Astrocyte (in vitro differentiated cells and primary cell): ENCODE data around the gene WASF2. TPM values are rescaled to one million over a fixed set of nuclear protein-coding genes. Genes with fewer than 3 reads are reported as not detected.

Source experiments
- DNase-seq: peaks from one replicate; pipeline ENCODE4 v3.0.0-alpha.2; 2010; ENCODE audit warnings: low read depth
- FAIRE-seq: peaks from 2 replicates; lab custom pipeline; 2011; peaks lifted over from hg19 to GRCh38; lab: Jason Lieb, UNC
- H2AFZ ChIP-seq: 2 replicates; pipeline ENCODE4 v1.6.0; 2012; ENCODE audit warnings: low read depth, low read length, inconsistent platforms
- H3K27ac ChIP-seq: 2 replicates; pipeline ENCODE4 v1.5.1; 2011; ENCODE audit warnings: low read depth, low read length, inconsistent platforms
- H3K27me3 ChIP-seq: 2 replicates; pipeline ENCODE4 v1.6.0; 2011; ENCODE audit warnings: low read length, inconsistent platforms; ENCODE audit not compliant: insufficient read depth
- H3K36me3 ChIP-seq: 2 replicates; pipeline ENCODE4 v1.5.1; 2011; ENCODE audit warnings: low read length, inconsistent platforms; ENCODE audit not compliant: insufficient read depth
- H3K4me1 ChIP-seq: 2 replicates; pipeline ENCODE4 v1.5.1; 2011; ENCODE audit warnings: low read length, inconsistent platforms; ENCODE audit not compliant: insufficient read depth
- H3K4me2 ChIP-seq: 2 replicates; pipeline ENCODE4 v1.6.0; 2012; ENCODE audit warnings: low read length, inconsistent platforms
- H3K4me3 ChIP-seq: 2 replicates; pipeline ENCODE4 v1.5.1; 2011; ENCODE audit warnings: low read depth, mild to moderate bottlenecking, low read length, inconsistent platforms; ENCODE audit not compliant: insufficient read depth
- H3K79me2 ChIP-seq: 2 replicates; pipeline ENCODE4 v1.6.0; 2012; ENCODE audit warnings: mild to moderate bottlenecking, low read length, inconsistent platforms; ENCODE audit not compliant: insufficient read depth
- H3K9ac ChIP-seq: 2 replicates; pipeline ENCODE4 v1.6.0; 2012; ENCODE audit warnings: mild to moderate bottlenecking, low read length, inconsistent platforms
- H3K9me3 ChIP-seq: 2 replicates; pipeline ENCODE4 v1.5.1; 2012; ENCODE audit warnings: low read depth, mild to moderate bottlenecking, low read length, inconsistent platforms; ENCODE audit not compliant: insufficient read depth
- H4K20me1 ChIP-seq: 2 replicates; pipeline ENCODE4 v1.6.0; 2012; ENCODE audit warnings: low read length, inconsistent platforms; ENCODE audit not compliant: insufficient read depth
- H3K27ac Mint-ChIP-seq: one replicate; pipeline ENCODE4 v1.8.0; 2021; ENCODE audit warnings: mild to moderate bottlenecking, mixed read lengths; ENCODE audit not compliant: unreplicated experiment
- H3K27me3 Mint-ChIP-seq: one replicate; pipeline ENCODE4 v1.8.0; 2021; ENCODE audit warnings: low read depth, mixed read lengths; ENCODE audit not compliant: unreplicated experiment
- H3K36me3 Mint-ChIP-seq: one replicate; pipeline ENCODE4 v1.8.0; 2021; ENCODE audit warnings: low read depth, mixed read lengths; ENCODE audit not compliant: unreplicated experiment
- H3K4me1 Mint-ChIP-seq: one replicate; pipeline ENCODE4 v1.8.0; 2021; ENCODE audit warnings: low read depth, mixed read lengths; ENCODE audit not compliant: unreplicated experiment
- H3K4me3 Mint-ChIP-seq: one replicate; pipeline ENCODE4 v1.8.0; 2021; ENCODE audit warnings: mild to moderate bottlenecking, moderate library complexity, mixed read lengths; ENCODE audit not compliant: unreplicated experiment
- H3K9me3 Mint-ChIP-seq: one replicate; pipeline ENCODE4 v1.8.0; 2021; ENCODE audit warnings: mild to moderate bottlenecking, mixed read lengths; ENCODE audit not compliant: unreplicated experiment
- EZH2 ChIP-seq: IDR thresholded peaks from 2 replicates; pipeline ENCODE4 v1.6.1; 2012; ENCODE audit warnings: mild to moderate bottlenecking, low read length, inconsistent platforms; ENCODE audit not compliant: insufficient read depth
- total RNA-seq: library from RNA; stranded (reverse); gene quantifications from 2 replicates; pipeline ENCODE4 v1.2.1, GENCODE V29; 2021
- TF ChIP-seq, protein P1 (sequence below): IDR thresholded peaks from 2 replicates; pipeline ENCODE4 v1.5.1; 2011; ENCODE audit warnings: low read depth, mild to moderate bottlenecking, inconsistent platforms, low read length, moderate library complexity; ENCODE audit not compliant: insufficient read depth

The WASF2 gene
- total RNA-seq, 1 donor from 2014 or later: 86.9 TPM

GRCh38 chr1:27399251-27400025 lies 90.5 kb downstream of the WASF2 start:
- Histone ChIP-seq H3K4me1 (peaks cover 20% of the 10 kb centered on the region), H3K4me3 (no peak overlapping the region), H3K9ac (no peak overlapping the region), H3K27me3 (no peaks in the 10 kb centered on the region), H4K20me1 (peaks cover 5% of the 10 kb centered on the region), H3K79me2 (no peaks in the 10 kb centered on the region), H3K9me3 (no peaks in the 10 kb centered on the region), H3K27ac (no peak overlapping the region), H3K4me2 (no peak overlapping the region), H3K36me3 (no peaks in the 10 kb centered on the region), H2AFZ (no peak overlapping the region)
- Mint-ChIP-seq H3K36me3 (no peaks in the 10 kb centered on the region), H3K4me1 (peaks cover 20% of the 10 kb centered on the region), H3K27ac (no peak overlapping the region), H3K9me3 (no peaks in the 10 kb centered on the region), H3K4me3 (no peak overlapping the region), H3K27me3 (no peaks in the 10 kb centered on the region)
- TF ChIP-seq, protein P1, sequence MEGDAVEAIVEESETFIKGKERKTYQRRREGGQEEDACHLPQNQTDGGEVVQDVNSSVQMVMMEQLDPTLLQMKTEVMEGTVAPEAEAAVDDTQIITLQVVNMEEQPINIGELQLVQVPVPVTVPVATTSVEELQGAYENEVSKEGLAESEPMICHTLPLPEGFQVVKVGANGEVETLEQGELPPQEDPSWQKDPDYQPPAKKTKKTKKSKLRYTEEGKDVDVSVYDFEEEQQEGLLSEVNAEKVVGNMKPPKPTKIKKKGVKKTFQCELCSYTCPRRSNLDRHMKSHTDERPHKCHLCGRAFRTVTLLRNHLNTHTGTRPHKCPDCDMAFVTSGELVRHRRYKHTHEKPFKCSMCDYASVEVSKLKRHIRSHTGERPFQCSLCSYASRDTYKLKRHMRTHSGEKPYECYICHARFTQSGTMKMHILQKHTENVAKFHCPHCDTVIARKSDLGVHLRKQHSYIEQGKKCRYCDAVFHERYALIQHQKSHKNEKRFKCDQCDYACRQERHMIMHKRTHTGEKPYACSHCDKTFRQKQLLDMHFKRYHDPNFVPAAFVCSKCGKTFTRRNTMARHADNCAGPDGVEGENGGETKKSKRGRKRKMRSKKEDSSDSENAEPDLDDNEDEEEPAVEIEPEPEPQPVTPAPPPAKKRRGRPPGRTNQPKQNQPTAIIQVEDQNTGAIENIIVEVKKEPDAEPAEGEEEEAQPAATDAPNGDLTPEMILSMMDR: no peak
- TF ChIP-seq EZH2: no peak
- DNase-seq: no peak
- no peak for FAIRE-seq

GRCh38 chr1:27398405-27399149 lies 91.4 kb downstream of the WASF2 start:
- Histone ChIP-seq H3K79me2 (no peaks in the 10 kb centered on the region), H3K36me3 (no peaks in the 10 kb centered on the region), H3K4me2 (no peak overlapping the region), H3K27ac (no peak overlapping the region), H3K9me3 (no peaks in the 10 kb centered on the region), H3K4me1 (peaks cover 19% of the 10 kb centered on the region), H3K27me3 (no peaks in the 10 kb centered on the region), H2AFZ (no peak overlapping the region), H3K4me3 (no peak overlapping the region), H3K9ac (no peak overlapping the region), H4K20me1 (peaks cover 5% of the 10 kb centered on the region)
- no peak for FAIRE-seq
- H3K36me3 Mint-ChIP-seq: no peaks in the 10 kb centered on the region
- H3K4me1 Mint-ChIP-seq: peaks cover 12% of the 10 kb centered on the region
- no peaks in the 10 kb centered on the region for H3K9me3 Mint-ChIP-seq
- no peak for DNase-seq
- no peaks in the 10 kb centered on the region for H3K27me3 Mint-ChIP-seq
- H3K4me3 Mint-ChIP-seq: peak overlapping the region; percentile 62
- TF ChIP-seq EZH2: no peak
- TF ChIP-seq, protein P1: no peak
- H3K27ac Mint-ChIP-seq: no peak overlapping the region
